T-helper 1 cell treated with Interleukin-12 subunit alpha and Interleukin-12 subunit beta and Interleukin-4 antibody, amounts not matched to agents 30 μg/mL and 1 μg/mL, for 36 hours (primary cell): Measurements from ENCODE around the gene ARPC1B.
"Not testable (repeated sequence)": the region's sequence is repeated elsewhere in the genome, so short reads cannot be mapped to it uniquely, and the experiment has no call there.

ENCODE experiments used
- H3K27ac Mint-ChIP-seq: one replicate; pipeline ENCODE4 v1.8.0; 2021; ENCODE audit warnings: mild to moderate bottlenecking, mixed read lengths
- H3K27me3 Mint-ChIP-seq: one replicate; pipeline ENCODE4 v1.8.0; 2021; ENCODE audit warnings: low read depth, mixed read lengths
- H3K36me3 Mint-ChIP-seq: one replicate; pipeline ENCODE4 v1.8.0; 2021; ENCODE audit warnings: low read depth, mixed read lengths
- H3K4me1 Mint-ChIP-seq: one replicate; pipeline ENCODE4 v1.8.0; 2021; ENCODE audit warnings: low read depth, mixed read lengths
- H3K4me3 Mint-ChIP-seq: one replicate; pipeline ENCODE4 v1.8.0; 2021; ENCODE audit warnings: mild to moderate bottlenecking, moderate library complexity, mixed read lengths
- H3K9me3 Mint-ChIP-seq: one replicate; pipeline ENCODE4 v1.8.0; 2021; ENCODE audit warnings: mixed read lengths

ARPC1B gene

DNA sequence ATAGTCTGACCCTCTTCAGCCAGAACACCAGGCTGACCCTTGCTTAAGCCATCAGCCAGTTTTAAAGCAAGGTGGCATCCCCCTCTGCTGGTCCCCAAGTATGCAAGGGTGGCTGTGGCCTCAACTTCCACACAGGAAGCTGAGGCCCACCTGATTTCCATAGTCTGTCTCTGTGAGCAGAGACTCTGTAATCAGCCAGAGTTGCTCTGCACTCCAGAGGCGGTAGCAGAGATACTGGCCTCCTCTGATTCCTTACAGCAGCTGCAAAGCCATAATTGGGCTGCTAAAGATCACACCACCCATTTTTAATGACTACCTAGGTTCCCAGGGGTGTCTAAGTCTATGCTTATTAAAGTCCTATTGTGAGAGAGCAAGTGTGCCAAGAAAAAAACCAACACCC is 32.0 kb downstream of the ARPC1B start:
- Mint-ChIP-seq H3K4me3 (peak overlapping the region; percentile 100), H3K9me3 (no peaks in the 10 kb centered on the region), H3K27ac (peak overlapping the region; percentile 94), H3K27me3 (no peaks in the 10 kb centered on the region), H3K36me3 (peaks cover 35% of the 10 kb centered on the region), H3K4me1 (peaks cover 37% of the 10 kb centered on the region)

- Mint-ChIP-seq H3K27ac (peak overlapping the region; percentile 94), H3K4me3 (peak overlapping the region; percentile 100), H3K9me3 (no peaks in the 10 kb centered on the region), H3K4me1 (peaks cover 37% of the 10 kb centered on the region), H3K36me3 (peaks cover 36% of the 10 kb centered on the region), H3K27me3 (no peaks in the 10 kb centered on the region)
Observed at GRCh38 chr7:99407872-99408378, 33.4 kb downstream of the ARPC1B start.

DNA sequence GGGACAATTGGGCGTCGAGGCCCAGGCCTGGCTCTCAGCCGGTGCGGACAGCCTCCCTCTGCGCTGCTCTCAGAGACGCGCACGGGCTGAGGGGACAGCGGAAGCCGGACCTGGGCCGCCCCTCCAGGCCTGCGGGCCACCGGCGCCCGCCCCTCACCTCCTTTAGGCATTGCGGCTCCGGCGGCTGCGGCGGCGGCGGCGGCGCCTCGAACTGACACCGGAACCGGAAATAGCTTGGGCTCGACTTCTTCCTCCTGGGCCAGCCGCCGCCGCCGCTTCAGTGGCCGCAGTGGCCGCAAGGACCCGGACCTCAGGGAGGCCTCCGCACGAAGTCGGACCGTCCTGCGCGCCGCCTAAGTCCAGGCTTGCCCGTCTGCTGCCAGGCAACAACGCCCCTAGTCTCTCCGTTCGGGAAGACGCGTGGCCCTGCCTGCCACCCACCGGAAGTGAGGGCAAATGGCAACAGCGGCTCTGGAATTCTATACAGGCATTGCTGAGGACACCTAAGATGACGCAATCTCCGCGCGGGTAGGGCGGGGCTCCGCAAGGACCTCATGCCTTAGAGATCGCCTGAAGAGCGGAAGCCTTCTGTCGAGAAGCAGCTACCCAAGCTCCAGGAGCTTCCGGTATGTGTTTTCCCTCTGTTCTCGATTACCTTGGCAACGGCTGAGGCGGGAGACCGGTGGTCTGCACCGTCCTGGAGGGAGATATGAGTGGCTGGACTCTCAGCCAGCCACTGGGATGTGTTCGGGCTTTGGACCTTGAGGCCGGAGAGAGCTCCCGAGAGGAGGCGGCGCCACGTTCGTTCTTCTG is 34.1 kb downstream of the ARPC1B start, which contains the start of the genes BUD31 and PDAP1:
BUD31 (plus strand) TSS at position 591 of the 813 bp plus-strand sequence. CDS start 2,124 bp downstream, outside the sequence.
PDAP1 (minus strand) TSS at position 219 of the 813 bp plus-strand sequence; CDS start at position 170, 49 bp downstream.
- H3K9me3 Mint-ChIP-seq = no peaks in the 10 kb centered on the region
- peaks cover 40% of the 10 kb centered on the region for H3K4me1 Mint-ChIP-seq
- peak within 1 kb of the TSS; percentile 94 for H3K27ac Mint-ChIP-seq
- peak within 1 kb of the TSS; percentile 100 for H3K4me3 Mint-ChIP-seq
- H3K27me3 Mint-ChIP-seq = no peaks in the 10 kb centered on the region
- H3K36me3 Mint-ChIP-seq = peaks cover 34% of the 10 kb centered on the region

- peak overlapping the region; percentile 100 for H3K4me3 Mint-ChIP-seq
- H3K4me1 Mint-ChIP-seq = peaks cover 37% of the 10 kb centered on the region
- no peaks in the 10 kb centered on the region for H3K27me3 Mint-ChIP-seq
- peak overlapping the region; percentile 94 for H3K27ac Mint-ChIP-seq
- H3K36me3 Mint-ChIP-seq = peaks cover 29% of the 10 kb centered on the region
- no peaks in the 10 kb centered on the region for H3K9me3 Mint-ChIP-seq
Observed at GRCh38 chr7:99409192-99409572, 34.7 kb downstream of the ARPC1B start.

GRCh38 chr7:99409806-99410205 is 35.3 kb downstream of the ARPC1B start:
- Mint-ChIP-seq H3K27me3 (no peaks in the 10 kb centered on the region), H3K4me3 (peak overlapping the region; percentile 100), H3K4me1 (peaks cover 36% of the 10 kb centered on the region), H3K36me3 (peaks cover 27% of the 10 kb centered on the region), H3K27ac (peak overlapping the region; percentile 94), H3K9me3 (no peaks in the 10 kb centered on the region)

GRCh38 chr7:99410635-99411034 is 36.1 kb downstream of the ARPC1B start:
- Mint-ChIP-seq H3K27ac (peak overlapping the region; percentile 71), H3K27me3 (no peaks in the 10 kb centered on the region), H3K36me3 (peaks cover 32% of the 10 kb centered on the region), H3K4me3 (peak overlapping the region; percentile 100), H3K9me3 (no peaks in the 10 kb centered on the region), H3K4me1 (peaks cover 38% of the 10 kb centered on the region)

DNA sequence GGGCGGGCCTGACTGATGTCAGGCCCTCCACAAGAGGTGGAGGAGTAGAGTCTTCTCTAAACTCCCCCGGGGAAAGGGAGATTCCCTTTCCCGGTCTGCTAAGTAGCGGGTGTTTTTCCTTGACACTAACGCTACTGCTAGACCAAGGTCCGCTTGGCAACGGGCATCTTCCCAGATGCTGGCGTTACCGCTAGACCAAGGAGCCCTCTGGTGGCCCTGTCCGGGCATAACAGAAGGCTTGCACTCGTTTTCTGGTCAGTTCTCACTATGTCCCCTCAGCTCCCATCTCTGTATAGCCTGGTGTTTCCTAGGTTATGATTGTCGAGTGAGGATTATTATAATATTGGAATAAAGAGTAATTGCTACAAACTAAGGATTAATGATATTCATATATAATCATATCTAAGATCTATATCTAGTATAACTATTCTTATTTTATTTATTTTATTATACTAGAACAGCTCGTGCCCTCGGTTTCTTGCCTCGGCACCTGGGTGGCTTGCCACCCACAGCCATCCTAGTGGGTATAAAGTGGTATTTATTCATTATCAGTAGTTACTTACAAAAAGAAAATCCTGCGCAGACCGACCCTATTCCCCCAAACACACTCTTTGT is 41.1 kb downstream of the ARPC1B start:
- H3K4me3 Mint-ChIP-seq, H3K9me3 Mint-ChIP-seq: not testable (repeated sequence)
- H3K4me1 Mint-ChIP-seq = peaks cover 19% of the 10 kb centered on the region

DNA sequence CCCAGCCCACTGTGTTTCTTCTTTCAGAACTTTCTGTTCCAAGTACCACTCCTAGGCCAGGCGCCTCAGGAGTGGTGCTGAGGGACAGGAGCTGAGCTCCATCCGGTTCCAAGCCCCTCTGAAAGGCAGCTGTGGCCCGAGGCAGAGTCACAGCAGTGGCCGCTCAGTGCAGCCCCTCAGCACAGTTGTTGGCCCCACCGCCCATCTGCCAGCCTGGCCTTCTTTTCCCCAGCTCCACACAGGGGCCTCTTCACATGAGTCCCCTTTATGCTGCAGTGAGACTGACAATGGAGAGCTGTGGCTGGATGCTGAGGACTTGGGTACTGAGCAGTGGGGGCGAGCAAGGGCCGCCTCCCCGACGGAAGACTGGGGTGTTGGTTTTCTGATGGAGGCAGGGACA is 43.7 kb downstream of the ARPC1B start:
- peaks cover 41% of the 10 kb centered on the region for H3K36me3 Mint-ChIP-seq

More for the DNA sequence above, 41.1 kb downstream of the ARPC1B start:
- H3K27ac Mint-ChIP-seq, H3K27me3 Mint-ChIP-seq: not testable (repeated sequence)
- H3K36me3 Mint-ChIP-seq = peaks cover 49% of the 10 kb centered on the region

GRCh38 chr7:99419323-99420021 is 44.9 kb downstream of the ARPC1B start:
- Mint-ChIP-seq H3K9me3 (no peaks in the 10 kb centered on the region), H3K4me1 (peaks cover 10% of the 10 kb centered on the region), H3K27ac (no peak overlapping the region), H3K4me3 (no peak overlapping the region), H3K27me3 (no peaks in the 10 kb centered on the region), H3K36me3 (peaks cover 43% of the 10 kb centered on the region)

More for the DNA sequence above, 43.7 kb downstream of the ARPC1B start:
- Mint-ChIP-seq H3K4me3 (no peak overlapping the region), H3K27me3 (no peaks in the 10 kb centered on the region), H3K9me3 (no peaks in the 10 kb centered on the region), H3K27ac (no peak overlapping the region), H3K4me1 (peaks cover 10% of the 10 kb centered on the region)

DNA sequence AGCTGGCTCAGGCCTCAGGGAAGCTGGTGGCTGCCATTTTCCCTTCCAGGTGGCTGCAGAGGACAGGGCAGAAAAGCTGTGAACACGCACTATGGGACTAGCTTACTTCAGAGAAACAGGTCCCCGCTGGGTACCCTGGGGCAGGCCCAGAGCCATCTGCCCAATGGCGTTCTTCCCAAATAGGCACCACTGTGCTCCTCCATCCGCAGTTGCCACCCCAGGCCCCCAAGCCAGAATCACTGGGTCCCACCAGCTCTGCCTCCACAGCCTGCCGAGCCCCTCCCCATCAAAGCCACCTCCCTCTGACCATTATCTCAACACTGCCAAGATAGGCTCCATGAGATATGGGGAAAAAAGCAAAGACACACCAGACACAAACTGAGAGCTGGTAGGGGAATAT is 45.7 kb downstream of the ARPC1B start:
- peaks cover 8% of the 10 kb centered on the region for H3K4me1 Mint-ChIP-seq
- no peaks in the 10 kb centered on the region for H3K9me3 Mint-ChIP-seq
- peak overlapping the region; percentile 22 for H3K27ac Mint-ChIP-seq
- no peaks in the 10 kb centered on the region for H3K27me3 Mint-ChIP-seq
- no peak overlapping the region for H3K4me3 Mint-ChIP-seq
- peaks cover 37% of the 10 kb centered on the region for H3K36me3 Mint-ChIP-seq

DNA sequence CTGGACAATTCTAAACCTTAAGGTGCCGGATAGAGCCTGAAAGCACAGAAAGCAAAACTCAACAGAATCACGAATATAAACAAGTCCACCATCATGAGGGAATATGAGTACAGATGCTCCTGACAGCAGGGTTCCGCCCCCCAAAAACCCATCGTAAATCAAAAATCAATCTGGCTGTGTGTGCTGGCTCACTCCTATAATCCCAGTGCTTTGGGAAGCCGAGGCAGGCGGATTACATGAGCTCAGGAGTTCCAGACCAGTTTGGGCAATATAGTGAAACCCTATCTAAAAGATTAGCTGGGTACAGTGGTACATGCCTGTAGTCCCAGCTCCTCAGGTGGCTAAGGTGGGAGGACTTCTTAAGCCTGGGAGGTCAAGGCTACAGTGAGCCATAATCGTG is 46.5 kb downstream of the ARPC1B start:
- Mint-ChIP-seq H3K4me1 (peaks cover 6% of the 10 kb centered on the region), H3K36me3 (peaks cover 36% of the 10 kb centered on the region), H3K9me3 (no peaks in the 10 kb centered on the region), H3K27me3 (no peaks in the 10 kb centered on the region), H3K4me3 (no peak overlapping the region), H3K27ac (no peak overlapping the region)

DNA sequence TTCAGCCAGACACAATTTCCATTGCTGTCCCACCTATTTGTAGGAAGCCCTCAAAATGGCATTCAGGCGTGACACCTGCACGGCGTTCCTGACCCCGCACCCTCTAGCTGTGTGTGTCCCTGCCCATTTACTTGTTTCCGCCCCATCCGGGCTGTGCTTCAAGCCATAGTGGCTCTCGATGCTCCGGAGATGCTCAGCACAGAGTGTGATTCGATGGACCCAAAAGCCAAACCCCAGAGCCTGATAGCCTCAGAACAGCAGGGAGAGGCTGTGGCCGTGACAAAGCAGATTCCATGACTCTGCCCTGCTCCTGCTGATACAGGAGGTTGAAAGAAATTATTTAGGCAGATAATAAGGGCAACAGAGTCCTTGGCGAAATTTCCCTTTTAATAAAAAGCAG is 47.7 kb downstream of the ARPC1B start:
- H3K9me3 Mint-ChIP-seq = no peaks in the 10 kb centered on the region
- H3K4me1 Mint-ChIP-seq = peaks cover 3% of the 10 kb centered on the region
- H3K36me3 Mint-ChIP-seq = peaks cover 26% of the 10 kb centered on the region
- H3K27me3 Mint-ChIP-seq = no peaks in the 10 kb centered on the region
- no peak overlapping the region for H3K4me3 Mint-ChIP-seq
- H3K27ac Mint-ChIP-seq = no peak overlapping the region

DNA sequence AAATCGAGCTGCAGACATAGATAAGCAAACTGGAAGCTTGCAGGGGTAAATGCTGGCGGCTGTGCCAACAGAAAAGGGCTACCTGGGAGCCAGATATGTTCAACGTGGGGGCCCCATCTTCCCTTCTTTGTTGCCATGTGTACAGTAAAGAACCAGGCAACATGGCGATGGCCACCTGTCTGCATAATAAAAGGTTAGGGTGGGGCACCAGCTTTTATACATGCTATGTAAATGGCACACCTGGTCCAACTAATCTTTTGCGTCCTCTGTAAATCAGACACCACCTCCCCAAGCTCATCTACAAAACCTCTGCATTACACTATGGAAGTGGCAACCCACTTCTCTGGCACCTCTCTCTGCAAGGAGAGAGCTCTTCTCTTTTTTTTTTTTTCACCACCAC is 48.1 kb downstream of the ARPC1B start:
- H3K9me3 Mint-ChIP-seq = no peaks in the 10 kb centered on the region
- H3K36me3 Mint-ChIP-seq = peaks cover 22% of the 10 kb centered on the region
- H3K4me3 Mint-ChIP-seq = no peak overlapping the region
- no peaks in the 10 kb centered on the region for H3K4me1 Mint-ChIP-seq
- no peak overlapping the region for H3K27ac Mint-ChIP-seq
- no peaks in the 10 kb centered on the region for H3K27me3 Mint-ChIP-seq

DNA sequence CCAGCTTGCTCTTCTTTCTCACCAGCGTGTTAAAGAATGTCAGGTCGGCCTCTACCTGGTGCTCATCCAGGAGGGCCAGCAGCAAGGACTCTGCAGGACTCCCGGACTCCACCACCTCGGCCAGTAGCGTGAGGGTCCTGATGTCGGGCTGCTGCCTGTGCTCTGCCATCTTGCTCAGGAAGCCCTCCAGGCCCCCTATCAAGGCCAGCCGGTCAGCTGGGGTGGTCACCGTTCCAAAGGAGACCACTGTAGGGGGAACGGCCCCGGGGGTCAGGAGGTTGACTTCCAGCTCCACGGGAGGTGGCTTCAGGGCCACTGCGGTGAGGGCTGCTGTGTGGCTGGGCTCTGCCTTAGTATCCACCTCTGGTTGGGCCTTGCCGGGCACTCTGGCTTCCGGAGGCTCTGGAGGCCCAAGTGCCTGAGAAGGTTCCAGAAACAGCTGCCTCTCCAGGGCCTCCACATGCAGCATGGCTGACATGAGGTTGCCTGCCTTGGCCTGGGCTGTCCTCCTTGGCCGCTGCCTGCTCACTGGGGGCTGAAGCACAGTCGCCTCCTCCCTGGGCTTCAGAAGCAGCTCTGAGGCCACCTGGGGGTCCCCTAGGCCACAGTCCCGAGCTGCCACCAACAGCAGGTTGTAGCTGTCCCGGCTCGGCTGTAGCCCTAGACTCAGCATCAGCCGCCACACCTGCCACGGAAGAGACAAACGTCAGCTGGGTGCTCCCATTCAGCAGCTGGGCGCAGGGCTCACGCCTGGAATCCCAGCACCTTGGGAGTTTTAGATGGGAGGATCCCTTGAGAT is 50.6 kb downstream of the ARPC1B start:
- Mint-ChIP-seq H3K27me3 (no peaks in the 10 kb centered on the region), H3K4me3 (no peak overlapping the region), H3K27ac (no peak overlapping the region), H3K9me3 (no peaks in the 10 kb centered on the region), H3K4me1 (no peaks in the 10 kb centered on the region), H3K36me3 (peaks cover 17% of the 10 kb centered on the region)
